Mesenchymal stem cell (in vitro differentiated cells and primary cell): ENCODE measurements around the gene DAW1.

Experiments used
- DNase-seq: peaks from one replicate; pipeline ENCODE4 v3.0.0-alpha.2; 2013
- H2AFZ ChIP-seq: one replicate; pipeline ENCODE4 v1.6.1; 2013; ENCODE audit warnings: low read depth, mild to moderate bottlenecking, control low read depth, inconsistent platforms, low read length, moderate library complexity
- H2AK5ac ChIP-seq: 2 replicates; pipeline ENCODE4 v1.6.1; 2013; ENCODE audit warnings: low read length, moderate library complexity, mild to moderate bottlenecking, inconsistent platforms; ENCODE audit not compliant: severe bottlenecking
- H2BK120ac ChIP-seq: one replicate; pipeline ENCODE4 v1.6.1; 2013; ENCODE audit warnings: low read depth, mild to moderate bottlenecking, inconsistent platforms, low read length, moderate library complexity
- H2BK12ac ChIP-seq, 2 experiments: one replicate each; pipeline ENCODE4 v1.6.1; 2013; ENCODE audit warnings: inconsistent platforms in 2 of 2, low read length in 2 of 2, mild to moderate bottlenecking in 2 of 2, moderate library complexity in 2 of 2, control low read depth in 1 of 2
- H2BK15ac ChIP-seq: one replicate; pipeline ENCODE4 v1.6.1; 2013; ENCODE audit warnings: mild to moderate bottlenecking, low read depth, inconsistent platforms; ENCODE audit not compliant: poor library complexity, severe bottlenecking
- H2BK5ac ChIP-seq: 2 replicates; pipeline ENCODE4 v1.6.1; 2013; ENCODE audit warnings: low read depth, mild to moderate bottlenecking, low read length, control low read depth, inconsistent platforms; ENCODE audit not compliant: poor library complexity, severe bottlenecking
- H3K14ac ChIP-seq, 2 experiments: one replicate each; pipeline ENCODE4 v1.6.1; 2013; ENCODE audit warnings: inconsistent platforms in 2 of 2, low read length in 2 of 2, control low read depth in 1 of 2, mild to moderate bottlenecking in 1 of 2, moderate library complexity in 1 of 2
- H3K18ac ChIP-seq, 2 experiments: one replicate each; pipeline ENCODE4 v1.6.1; 2013; ENCODE audit warnings: inconsistent platforms in 2 of 2, low read length in 2 of 2, control low read depth in 1 of 2, low read depth in 1 of 2, mild to moderate bottlenecking in 1 of 2
- H3K23ac ChIP-seq, 2 experiments: one replicate each; pipeline ENCODE4 v1.6.1; 2013; ENCODE audit warnings: inconsistent platforms in 2 of 2, low read length in 2 of 2, mild to moderate bottlenecking in 2 of 2, moderate library complexity in 2 of 2, control low read depth in 1 of 2
- H3K27ac ChIP-seq: 2 replicates; pipeline ENCODE4 v1.5.1; 2013; ENCODE audit warnings: mild to moderate bottlenecking, moderate library complexity, low read length, control low read depth, inconsistent platforms; ENCODE audit not compliant: poor library complexity, severe bottlenecking
- H3K27me3 ChIP-seq, 2 experiments: 2 replicates each; pipeline versions ENCODE4 v1.6.1 to v1.7.0; 2013; ENCODE audit warnings: low read length in 2 of 2, mild to moderate bottlenecking in 2 of 2, moderate library complexity in 2 of 2, control low read depth in 1 of 2, inconsistent platforms in 1 of 2; ENCODE audit not compliant: control insufficient read depth in 1 of 2, insufficient read depth in 1 of 2
- H3K36me3 ChIP-seq, 2 experiments: 2 replicates each; pipeline versions ENCODE4 v1.6.1 to v1.7.0; 2013; ENCODE audit warnings: low read length in 2 of 2, control low read depth in 1 of 2, inconsistent platforms in 1 of 2, low read depth in 1 of 2, mild to moderate bottlenecking in 1 of 2; ENCODE audit not compliant: insufficient read depth in 2 of 2, control insufficient read depth in 1 of 2
- H3K4ac ChIP-seq, 2 experiments: one replicate each; pipeline ENCODE4 v1.6.1; 2013; ENCODE audit warnings: inconsistent platforms in 2 of 2, low read length in 2 of 2, mild to moderate bottlenecking in 2 of 2, moderate library complexity in 2 of 2, control low read depth in 1 of 2, low read depth in 1 of 2
- H3K4me1 ChIP-seq: 2 replicates; pipeline ENCODE4 v1.6.1; 2013; ENCODE audit warnings: low read depth, low read length, control low read depth; ENCODE audit not compliant: control insufficient read depth, insufficient read depth
- H3K4me2 ChIP-seq: 2 replicates; pipeline ENCODE4 v1.6.1; 2013; ENCODE audit warnings: low read length, mild to moderate bottlenecking, inconsistent platforms; ENCODE audit not compliant: poor library complexity, severe bottlenecking
- H3K4me3 ChIP-seq, 2 experiments: 2 replicates each; pipeline versions ENCODE4 v1.5.1 to v1.7.0; 2013; ENCODE audit warnings: low read length in 2 of 2, mild to moderate bottlenecking in 2 of 2, control low read depth in 1 of 2, low read depth in 1 of 2; ENCODE audit not compliant: insufficient read depth in 1 of 2
- H3K79me1 ChIP-seq: replicated peaks from 2 replicates; pipeline ENCODE4 v1.6.1; 2013; ENCODE audit warnings: mild to moderate bottlenecking, control low read depth, low read length, inconsistent platforms; ENCODE audit not compliant: poor library complexity, severe bottlenecking
- H3K9ac ChIP-seq: 2 replicates; pipeline ENCODE4 v1.7.0; 2013; ENCODE audit warnings: mild to moderate bottlenecking, low read length, moderate library complexity
- H3K9me3 ChIP-seq: 2 replicates; pipeline ENCODE4 v1.7.0; 2013; ENCODE audit warnings: mild to moderate bottlenecking, low read length; ENCODE audit not compliant: control insufficient read depth
- H4K8ac ChIP-seq: one replicate; pipeline ENCODE4 v1.6.1; 2013; ENCODE audit warnings: inconsistent platforms, mild to moderate bottlenecking, low read length, moderate library complexity
- H4K91ac ChIP-seq: one replicate; pipeline ENCODE4 v1.6.1; 2013; ENCODE audit warnings: mild to moderate bottlenecking, low read length, inconsistent platforms
- WGBS: methylation state at CpG from one replicate; pipeline ENCODE4 v1.1.7; 2013; ENCODE audit warnings: mixed read lengths; 5-methylcytosine and 5-hydroxymethylcytosine counted together

Gene DAW1

DNA sequence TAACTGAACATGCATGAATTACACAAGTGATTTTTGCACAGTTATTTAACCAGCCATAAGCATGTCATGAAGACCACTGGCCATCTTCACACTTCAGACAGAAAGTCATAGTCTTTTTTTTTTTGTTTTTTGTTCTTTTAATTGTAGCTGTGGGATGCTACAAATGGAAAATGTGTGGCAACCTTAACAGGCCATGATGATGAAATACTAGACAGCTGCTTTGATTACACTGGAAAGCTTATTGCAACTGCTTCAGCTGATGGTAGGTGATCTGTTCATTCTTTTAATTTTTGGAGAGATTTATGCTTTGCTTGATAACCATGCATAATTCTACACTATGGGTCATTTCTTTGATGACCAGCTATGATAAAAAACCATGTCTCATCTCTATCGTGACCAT, 35.6 kb downstream of the DAW1 start:
- no peaks in the 10 kb centered on the region for H3K79me1 ChIP-seq
- no peak for DNase-seq
- no peak overlapping the region for H3K4ac ChIP-seq
- no peaks in the 10 kb centered on the region for H3K9me3 ChIP-seq
- WGBS: no CpG with 5 or more reads among the region's 1 CpG
- no peak overlapping the region for H3K14ac ChIP-seq
- no peaks in the 10 kb centered on the region for H3K27me3 ChIP-seq
- no peak overlapping the region for H4K91ac ChIP-seq
- no peak overlapping the region for H4K8ac ChIP-seq
- no peak overlapping the region for H2AK5ac ChIP-seq
- no peak overlapping the region for H2AFZ ChIP-seq
- no peak overlapping the region for H2BK15ac ChIP-seq
- H2BK5ac ChIP-seq: no peak overlapping the region
- H3K4me2 ChIP-seq: no peak overlapping the region
- H2BK120ac ChIP-seq: no peak overlapping the region
- H3K27ac ChIP-seq: no peak overlapping the region
- H3K18ac ChIP-seq: no peak overlapping the region
- H3K4me3 ChIP-seq: no peak overlapping the region
- H2BK12ac ChIP-seq: no peak overlapping the region
- H3K9ac ChIP-seq: no peak overlapping the region
- H3K4me1 ChIP-seq: no peaks in the 10 kb centered on the region
- no peaks in the 10 kb centered on the region for H3K36me3 ChIP-seq
- H3K23ac ChIP-seq: no peak overlapping the region

DNA sequence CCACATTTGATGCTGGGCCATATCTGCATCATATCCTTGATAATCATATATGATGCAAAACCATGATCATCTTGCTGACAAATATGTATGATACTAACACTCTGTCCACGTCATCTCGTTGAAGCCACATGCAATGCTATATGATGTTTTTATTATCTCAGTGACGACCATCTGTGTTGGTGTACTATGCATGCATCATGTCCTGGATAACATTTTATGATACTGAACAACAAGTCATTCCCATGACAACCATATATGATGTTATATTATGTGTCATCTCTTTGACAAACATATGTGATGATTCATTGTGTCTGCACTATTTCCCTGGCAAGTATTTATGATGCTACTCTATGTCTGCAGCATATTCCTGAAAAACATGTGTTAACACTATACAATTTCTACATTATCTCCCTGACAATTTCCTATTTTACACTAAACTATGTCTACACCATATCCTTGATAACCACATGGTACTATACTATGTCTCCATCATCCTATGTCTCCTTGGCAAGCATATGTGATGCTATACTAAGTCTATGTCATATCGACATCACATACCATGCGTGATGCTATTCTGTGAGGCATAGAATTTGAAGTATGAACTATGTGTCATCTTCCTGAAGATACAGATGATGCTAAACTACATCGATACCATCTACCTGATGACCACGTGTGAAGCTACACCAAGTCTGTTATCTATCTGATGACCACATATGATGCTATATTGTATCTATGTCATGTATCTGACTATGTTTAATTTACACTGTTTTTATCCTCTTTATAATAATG, 37.0 kb downstream of the DAW1 start:
- Histone ChIP-seq H4K8ac (no peak overlapping the region), H2AFZ (no peak overlapping the region), H3K18ac (no peak overlapping the region), H3K23ac (no peak overlapping the region), H3K4ac (no peak overlapping the region), H2BK15ac (no peak overlapping the region), H3K9ac (no peak overlapping the region), H3K9me3 (no peaks in the 10 kb centered on the region), H3K14ac (no peak overlapping the region), H3K79me1 (no peaks in the 10 kb centered on the region), H3K27ac (no peak overlapping the region), H4K91ac (no peak overlapping the region), H2BK5ac (no peak overlapping the region), H2AK5ac (no peak overlapping the region), H3K4me1 (no peaks in the 10 kb centered on the region), H2BK120ac (no peak overlapping the region), H3K4me2 (no peak overlapping the region), H3K4me3 (no peak overlapping the region), H3K27me3 (no peaks in the 10 kb centered on the region), H2BK12ac (no peak overlapping the region), H3K36me3 (no peaks in the 10 kb centered on the region)
- WGBS: 89% methylated on average over 4 of the region's 7 CpGs
- no peak for DNase-seq

DNA sequence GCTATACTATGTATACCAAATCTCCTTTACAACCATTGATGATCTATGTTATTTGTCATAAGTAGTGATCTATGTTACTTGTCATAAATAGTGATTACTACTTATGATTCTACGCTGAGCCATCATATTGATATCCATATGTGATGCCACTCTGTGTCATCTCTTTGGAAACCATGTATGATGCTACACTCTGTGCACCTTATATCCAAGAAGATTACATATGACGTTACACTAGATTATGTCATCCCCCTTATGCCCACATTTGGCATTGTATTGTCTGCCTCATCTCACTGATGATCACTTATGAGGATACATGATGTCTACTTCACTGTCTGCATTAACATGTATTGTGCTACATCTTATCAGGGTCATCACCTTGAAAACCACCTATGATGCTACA, 42.9 kb downstream of the DAW1 start:
- Histone ChIP-seq H3K79me1 (no peaks in the 10 kb centered on the region), H2BK120ac (no peak overlapping the region), H3K14ac (no peak overlapping the region), H3K36me3 (no peaks in the 10 kb centered on the region), H3K4me2 (no peak overlapping the region), H4K91ac (no peak overlapping the region), H3K4ac (no peak overlapping the region), H3K23ac (no peak overlapping the region), H3K4me3 (no peak overlapping the region), H4K8ac (no peak overlapping the region), H3K4me1 (no peaks in the 10 kb centered on the region), H3K9me3 (no peaks in the 10 kb centered on the region), H3K18ac (no peak overlapping the region), H2BK5ac (no peak overlapping the region), H2BK15ac (no peak overlapping the region), H3K27me3 (no peaks in the 10 kb centered on the region), H3K27ac (no peak overlapping the region), H2AK5ac (no peak overlapping the region), H2AFZ (no peak overlapping the region), H3K9ac (no peak overlapping the region), H2BK12ac (no peak overlapping the region)
- 54% methylated on average over 2 of the region's 2 CpGs for WGBS
- DNase-seq: no peak

DNA sequence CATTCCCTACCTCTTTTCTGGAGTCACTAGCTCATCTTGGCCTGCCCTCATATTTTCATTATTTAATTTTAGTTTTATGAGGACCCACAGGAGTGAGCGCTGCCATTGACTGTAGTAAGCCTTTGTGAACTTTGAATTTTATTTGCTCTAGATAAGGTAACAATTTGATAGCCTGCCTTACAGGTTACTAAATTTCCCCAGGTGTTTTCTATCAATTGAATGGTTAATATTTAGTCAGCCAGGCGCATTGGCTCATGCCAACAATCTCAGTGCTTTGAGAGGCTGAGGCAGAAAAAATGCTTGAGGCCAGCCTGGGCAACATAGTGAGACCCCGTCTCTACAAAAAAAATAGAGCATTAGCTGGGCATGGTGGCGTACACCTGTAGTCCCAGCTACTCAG, 50.2 kb downstream of the DAW1 start:
- no peak overlapping the region for H3K14ac ChIP-seq
- no peaks in the 10 kb centered on the region for H3K27me3 ChIP-seq
- H2BK5ac ChIP-seq: no peak overlapping the region
- H4K8ac ChIP-seq: no peak overlapping the region
- no peaks in the 10 kb centered on the region for H3K36me3 ChIP-seq
- no peak overlapping the region for H3K18ac ChIP-seq
- no peak overlapping the region for H2AK5ac ChIP-seq
- no peaks in the 10 kb centered on the region for H3K4me1 ChIP-seq
- H3K79me1 ChIP-seq: no peaks in the 10 kb centered on the region
- peaks cover under 1% of the 10 kb centered on the region for H3K9me3 ChIP-seq
- no peak for DNase-seq
- no peak overlapping the region for H3K4me2 ChIP-seq
- H2BK12ac ChIP-seq: no peak overlapping the region
- H3K27ac ChIP-seq: no peak overlapping the region
- H3K4ac ChIP-seq: no peak overlapping the region
- H3K23ac ChIP-seq: no peak overlapping the region
- no peak overlapping the region for H3K4me3 ChIP-seq
- H2BK15ac ChIP-seq: no peak overlapping the region
- no peak overlapping the region for H2AFZ ChIP-seq
- H3K9ac ChIP-seq: no peak overlapping the region
- no peak overlapping the region for H4K91ac ChIP-seq
- no peak overlapping the region for H2BK120ac ChIP-seq
- WGBS: 83% methylated on average over 4 of the region's 4 CpGs
